HepG2 (cell line): Measurements from ENCODE around the gene PSRC1. TPM values are rescaled to one million over a fixed set of nuclear protein-coding genes. Genes with fewer than 3 reads are reported as not detected.

Source experiments
- ARNT ChIP-seq: fragments of 450-650 bp; IDR thresholded peaks from 2 replicates; pipeline ENCODE4 v1.6.1; 2017
- CBFB ChIP-seq: sonication (generic); formaldehyde crosslinking; IDR thresholded peaks from 2 replicates; pipeline ENCODE4 v1.4.0; 2020; ENCODE audit warnings: missing genetic modification reagents
- CEBPB ChIP-seq: IDR thresholded peaks from 2 replicates; pipeline ENCODE4 v1.6.1; 2011; ENCODE audit warnings: low read depth, low read length, improper control_type of control experiment, borderline replicate concordance
- GPBP1L1 ChIP-seq: sonication (generic); formaldehyde crosslinking; IDR thresholded peaks from 2 replicates; pipeline ENCODE4 v1.5.0; 2020; ENCODE audit warnings: mild to moderate bottlenecking, missing genetic modification reagents
- HMG20A ChIP-seq: IDR thresholded peaks from 2 replicates; pipeline ENCODE4 v1.6.1; 2016; ENCODE audit warnings: borderline replicate concordance
- PHB2 ChIP-seq: fragments of 450-650 bp; IDR thresholded peaks from 2 replicates; pipeline ENCODE4 v1.6.1; 2018; ENCODE audit not compliant: partially characterized antibody
- POGZ ChIP-seq: sonication (generic); formaldehyde crosslinking; IDR thresholded peaks from 2 replicates; pipeline ENCODE4 v1.4.0; 2020; ENCODE audit warnings: mild to moderate bottlenecking, missing genetic modification reagents
- POLR2AphosphoS5 ChIP-seq: IDR thresholded peaks from 2 replicates; pipeline ENCODE4 v1.6.1; 2012; ENCODE audit warnings: low read depth, low read length
- PRMT3 ChIP-seq: sonication (generic); formaldehyde crosslinking; IDR thresholded peaks from 2 replicates; pipeline ENCODE4 v1.8.1; 2022; ENCODE audit warnings: low read depth, mild to moderate bottlenecking, moderate library complexity, missing genetic modification reagents, borderline replicate concordance
- RBAK ChIP-seq: sonication (generic); formaldehyde crosslinking; IDR thresholded peaks from 2 replicates; pipeline ENCODE4 v1.5.1; 2020; ENCODE audit warnings: mild to moderate bottlenecking, missing genetic modification reagents
- RELA ChIP-seq: sonication (generic); formaldehyde crosslinking; IDR thresholded peaks from 2 replicates; pipeline ENCODE4 v1.4.0; 2020; ENCODE audit warnings: missing genetic modification reagents
- RFX1 ChIP-seq: fragments of 450-650 bp; IDR thresholded peaks from 2 replicates; pipeline ENCODE4 v1.6.1; 2017
- RXRB ChIP-seq: IDR thresholded peaks from 2 replicates; pipeline ENCODE4 v1.6.1; 2016; ENCODE audit warnings: borderline replicate concordance, missing genetic modification reagents, missing compliant biosample characterization
- TCF7L2 ChIP-seq: IDR thresholded peaks from 2 replicates; pipeline ENCODE4 v1.6.1; 2011; ENCODE audit warnings: mild to moderate bottlenecking, low read depth, low read length, moderate library complexity
- TERF1 ChIP-seq: sonication (generic); formaldehyde crosslinking; IDR thresholded peaks from 2 replicates; pipeline ENCODE4 v1.8.0; 2022; ENCODE audit warnings: mild to moderate bottlenecking, missing genetic modification reagents, moderate library complexity
- ZFAT ChIP-seq: sonication (generic); formaldehyde crosslinking; conservative IDR thresholded peaks from 2 replicates; pipeline ENCODE4 v1.8.1; 2023; ENCODE audit warnings: missing genetic modification reagents, inconsistent platforms
- ZNF20 ChIP-seq: sonication (generic); formaldehyde crosslinking; IDR thresholded peaks from 2 replicates; pipeline ENCODE4 v1.4.0; 2020; ENCODE audit warnings: mild to moderate bottlenecking, moderate library complexity, missing genetic modification reagents
- ZNF3 ChIP-seq: IDR thresholded peaks from 2 replicates; pipeline ENCODE4 v1.7.0; 2017; ENCODE audit warnings: inconsistent platforms
- ZNF841 ChIP-seq: sonication (generic); formaldehyde crosslinking; IDR thresholded peaks from 2 replicates; pipeline ENCODE4 v1.8.1; 2023; ENCODE audit warnings: missing genetic modification reagents, borderline replicate concordance
- ZNF879 ChIP-seq: sonication (generic); formaldehyde crosslinking; IDR thresholded peaks from 2 replicates; pipeline ENCODE4 v1.8.1; 2023; ENCODE audit warnings: missing genetic modification reagents
- ZSCAN20 ChIP-seq: sonication (generic); formaldehyde crosslinking; IDR thresholded peaks from 2 replicates; pipeline ENCODE4 v1.4.0; 2020; ENCODE audit warnings: missing genetic modification reagents, mild to moderate bottlenecking, borderline replicate concordance
- polyA plus RNA-seq, 8 experiments: library from polyadenylated mRNA; depleted of rRNA in 3 of 8; stranded (reverse) in 7 of 8; unstranded in 1 of 8; fragments of >200 nt; fragmentation: Illumina TruSeq in 4 of 8; extraction: Trizol in 4 of 8; gene quantifications; 2 replicates each; pipeline versions ENCODE4 v1.2.1 to v1.2.3, GENCODE V29; 2011 to 2016; ENCODE audit warnings: low read depth in 4 of 8, missing spikeins in 1 of 8, mixed read lengths in 1 of 8; ENCODE audit not compliant: insufficient read depth in 1 of 8
- total RNA-seq, 5 experiments: library from RNA; depleted of rRNA; stranded (reverse); fragments of >200 nt; fragmentation: Illumina TruSeq; extraction: Trizol; gene quantifications; 2 replicates each; pipeline ENCODE4 v1.2.3, GENCODE V29; 2016; ENCODE audit warnings: low read depth in 1 of 5
- TF ChIP-seq, protein P1 (sequence below): sonication (generic); formaldehyde crosslinking; IDR thresholded peaks from 2 replicates; pipeline ENCODE4 v1.4.0; 2020; ENCODE audit warnings: missing genetic modification reagents, borderline replicate concordance
- TF ChIP-seq, protein P2 (sequence below): sonication (generic); formaldehyde crosslinking; IDR thresholded peaks from 2 replicates; pipeline ENCODE4 v1.8.1; 2023; ENCODE audit warnings: mild to moderate bottlenecking, missing genetic modification reagents
- TF ChIP-seq, protein P3 (sequence below): sonication (generic); formaldehyde crosslinking; IDR thresholded peaks from 2 replicates; pipeline ENCODE4 v1.8.0; 2022; ENCODE audit warnings: mild to moderate bottlenecking, missing genetic modification reagents; ENCODE audit not compliant: insufficient replicate concordance

PSRC1 gene
- total and polyA plus RNA-seq, 2 of the 13 experiments (the other 11 are each of a cell fraction or from before 2014, with no cell fraction given): 28.6 to 30.3 TPM

DNA sequence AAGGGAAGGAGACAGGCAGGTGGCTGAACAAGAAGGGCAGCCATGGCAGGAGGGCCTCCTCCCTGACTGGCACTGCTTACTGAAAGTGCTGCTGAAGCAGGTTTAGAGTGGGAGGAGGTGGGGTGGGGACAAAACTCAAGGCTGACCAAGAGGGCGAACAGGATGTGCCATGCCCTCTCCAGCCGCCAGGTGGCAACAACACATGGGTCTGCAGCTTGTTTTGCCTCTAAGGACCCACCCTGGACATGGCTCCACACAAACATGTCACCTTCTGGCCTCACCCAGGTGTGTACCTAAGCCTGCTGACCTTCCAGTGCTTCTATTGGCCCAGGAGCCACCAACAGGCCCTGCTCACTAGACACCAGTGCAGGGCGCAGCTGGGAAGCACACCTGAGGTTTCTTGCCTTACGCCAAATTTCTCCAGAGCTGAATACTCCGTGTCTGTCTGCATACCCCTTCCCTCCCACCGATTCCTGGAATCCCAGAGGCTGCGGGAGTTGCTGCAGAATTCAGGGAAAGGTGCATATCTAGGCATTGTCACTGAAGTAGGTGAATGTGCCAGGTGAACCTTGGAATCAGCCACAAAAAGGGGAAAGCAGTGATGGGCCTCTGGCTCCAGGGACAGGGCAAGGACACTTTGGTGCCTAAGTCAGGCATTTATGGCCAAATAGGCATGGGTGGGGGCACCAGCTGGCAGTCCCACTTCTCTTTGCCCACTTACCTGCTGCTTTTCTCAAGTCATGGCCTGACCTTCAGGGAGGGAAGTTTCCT is 5.3 kb downstream of the PSRC1 start (continued):
- TF ChIP-seq POGZ (CRISPR knock-in tag) (peak; percentile 57; the same call in 1 of the 2 replicates), ZNF841 (no peak), RBAK (no peak), PHB2 (no peak), CEBPB (no peak), ARNT (no peak), PRMT3 (CRISPR knock-in tag) (no peak), HMG20A (CRISPR knock-in tag) (no peak; the same call in 1 of the 2 replicates), ZNF879 (CRISPR knock-in tag) (0 out of 2 replicates have a peak, but pooled peaks have one; percentile 0), ZFAT (CRISPR knock-in tag) (no peak), TCF7L2 (no peak), RXRB (CRISPR knock-in tag) (0 out of 2 replicates have a peak, but pooled peaks have one; percentile 29), ZNF3 (no peak), ZSCAN20 (CRISPR knock-in tag) (no peak), RELA (CRISPR knock-in tag) (0 out of 2 replicates have a peak, but pooled peaks have one; percentile 30), TERF1 (CRISPR knock-in tag) (no peak), RFX1 (no peak), CBFB (CRISPR knock-in tag) (0 out of 2 replicates have a peak, but pooled peaks have one; percentile 24), POLR2AphosphoS5 (no peak), GPBP1L1 (CRISPR knock-in tag) (no peak), ZNF20 (CRISPR knock-in tag) (no peak)
- TF ChIP-seq, protein P1, sequence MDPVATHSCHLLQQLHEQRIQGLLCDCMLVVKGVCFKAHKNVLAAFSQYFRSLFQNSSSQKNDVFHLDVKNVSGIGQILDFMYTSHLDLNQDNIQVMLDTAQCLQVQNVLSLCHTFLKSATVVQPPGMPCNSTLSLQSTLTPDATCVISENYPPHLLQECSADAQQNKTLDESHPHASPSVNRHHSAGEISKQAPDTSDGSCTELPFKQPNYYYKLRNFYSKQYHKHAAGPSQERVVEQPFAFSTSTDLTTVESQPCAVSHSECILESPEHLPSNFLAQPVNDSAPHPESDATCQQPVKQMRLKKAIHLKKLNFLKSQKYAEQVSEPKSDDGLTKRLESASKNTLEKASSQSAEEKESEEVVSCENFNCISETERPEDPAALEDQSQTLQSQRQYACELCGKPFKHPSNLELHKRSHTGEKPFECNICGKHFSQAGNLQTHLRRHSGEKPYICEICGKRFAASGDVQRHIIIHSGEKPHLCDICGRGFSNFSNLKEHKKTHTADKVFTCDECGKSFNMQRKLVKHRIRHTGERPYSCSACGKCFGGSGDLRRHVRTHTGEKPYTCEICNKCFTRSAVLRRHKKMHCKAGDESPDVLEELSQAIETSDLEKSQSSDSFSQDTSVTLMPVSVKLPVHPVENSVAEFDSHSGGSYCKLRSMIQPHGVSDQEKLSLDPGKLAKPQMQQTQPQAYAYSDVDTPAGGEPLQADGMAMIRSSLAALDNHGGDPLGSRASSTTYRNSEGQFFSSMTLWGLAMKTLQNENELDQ (CRISPR knock-in tag): no peak
- TF ChIP-seq, protein P2, sequence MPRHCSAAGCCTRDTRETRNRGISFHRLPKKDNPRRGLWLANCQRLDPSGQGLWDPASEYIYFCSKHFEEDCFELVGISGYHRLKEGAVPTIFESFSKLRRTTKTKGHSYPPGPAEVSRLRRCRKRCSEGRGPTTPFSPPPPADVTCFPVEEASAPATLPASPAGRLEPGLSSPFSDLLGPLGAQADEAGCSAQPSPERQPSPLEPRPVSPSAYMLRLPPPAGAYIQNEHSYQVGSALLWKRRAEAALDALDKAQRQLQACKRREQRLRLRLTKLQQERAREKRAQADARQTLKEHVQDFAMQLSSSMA (CRISPR knock-in tag): peak; percentile 68; the same call in 1 of the 2 replicates
- TF ChIP-seq, protein P3, sequence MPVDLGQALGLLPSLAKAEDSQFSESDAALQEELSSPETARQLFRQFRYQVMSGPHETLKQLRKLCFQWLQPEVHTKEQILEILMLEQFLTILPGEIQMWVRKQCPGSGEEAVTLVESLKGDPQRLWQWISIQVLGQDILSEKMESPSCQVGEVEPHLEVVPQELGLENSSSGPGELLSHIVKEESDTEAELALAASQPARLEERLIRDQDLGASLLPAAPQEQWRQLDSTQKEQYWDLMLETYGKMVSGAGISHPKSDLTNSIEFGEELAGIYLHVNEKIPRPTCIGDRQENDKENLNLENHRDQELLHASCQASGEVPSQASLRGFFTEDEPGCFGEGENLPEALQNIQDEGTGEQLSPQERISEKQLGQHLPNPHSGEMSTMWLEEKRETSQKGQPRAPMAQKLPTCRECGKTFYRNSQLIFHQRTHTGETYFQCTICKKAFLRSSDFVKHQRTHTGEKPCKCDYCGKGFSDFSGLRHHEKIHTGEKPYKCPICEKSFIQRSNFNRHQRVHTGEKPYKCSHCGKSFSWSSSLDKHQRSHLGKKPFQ (CRISPR knock-in tag): no peak
